Psoas muscle (tissue), 8 donors: ENCODE results near the gene UFSP2. TPM values are rescaled to one million over a fixed set of nuclear protein-coding genes. Genes with fewer than 3 reads are reported as not detected.

Experiments used
- ATAC-seq, 4 donors: fragments of 200-7000 bp; cut with Tn5 transposase; one replicate each; pipeline ENCODE4 v1.9.1; 2020; ENCODE audit warnings: moderate library complexity in 3 of 4, mild to moderate bottlenecking in 2 of 4
- DNase-seq, 2 donors: peaks; one replicate each; pipeline ENCODE4 v3.0.0-alpha.2; 2020
- H3K27ac ChIP-seq: fragments of 200-600 bp; one replicate; pipeline ENCODE4 v1.8.0; 2022
- H3K27me3 ChIP-seq, 3 donors: fragments of 200-600 bp in 1 of 3; one replicate each; pipeline versions ENCODE4 v1.6.1 to v1.8.0; 2013 to 2022; ENCODE audit warnings: low read length in 2 of 3, mild to moderate bottlenecking in 2 of 3, moderate library complexity in 1 of 3; ENCODE audit not compliant: insufficient read depth in 3 of 3
- H3K36me3 ChIP-seq, 2 donors: fragments of 200-600 bp in 1 of 2; one replicate each; pipeline versions ENCODE4 v1.6.1 to v1.8.0; 2013 to 2022; ENCODE audit warnings: low read depth in 1 of 2, mild to moderate bottlenecking in 1 of 2, moderate library complexity in 1 of 2; ENCODE audit not compliant: insufficient read depth in 1 of 2
- H3K4me1 ChIP-seq: fragments of 200-600 bp; one replicate; pipeline ENCODE4 v1.8.0; 2022
- H3K4me3 ChIP-seq: fragments of 200-600 bp; one replicate; pipeline ENCODE4 v1.8.0; 2022; ENCODE audit warnings: mild to moderate bottlenecking
- H3K9me3 ChIP-seq: fragments of 200-600 bp; one replicate; pipeline ENCODE4 v1.8.0; 2022
- WGBS, 3 donors: extraction: QIAGEN DNeasy Blood & Tissue Kit; methylation state at CpG; one replicate each; pipeline versions ENCODE4 v1.1.6 to v1.1.7; 2013; 5-methylcytosine and 5-hydroxymethylcytosine counted together
- intact Hi-C, 2 donors: fragments of 100-400 bp; cut with DNase I; formaldehyde crosslinking; loops; one replicate each; pipeline versions ENCODE4 v1.11.0 to v1.14.2; 2022
- polyA plus RNA-seq, 3 donors: library from polyadenylated mRNA; stranded (reverse); fragments of 200-250 nt; gene quantifications; one replicate each; pipeline ENCODE4 v1.2.3, GENCODE V29; 2013
- total RNA-seq, 4 donors: library from RNA; stranded (reverse); fragmentation: NEBNext Ultra II Directional in 2 of 4; extraction: Animal tissue kit (Norgen Biotek cat#: 25700) in 2 of 4; gene quantifications; one replicate each; pipeline versions ENCODE4 v1.2.1 to v1.2.4, GENCODE V29; 2021 to 2023
- TF ChIP-seq, protein P1 (sequence below): fragments of 200-600 bp; IDR thresholded peaks from one replicate; pipeline ENCODE4 v1.8.0; 2022; ENCODE audit warnings: antibody characterized with exemption
- donor health status: healthy with polysubstance abuse.
- donor health status: DM: no; HTN: no; CAD: no; lungs with moderate emphysema.
- donor health status: Bipolar disorder and iron deficiency.
- donor health status: healthy.
- donor health status: DM: yes; HTN: yes; CAD: no.
- donor health status: DM: no; HTN: no; CAD: no.
- donor health status: DM: no; HTN: no; CAD: no.
- donor health status: DM: yes; HTN: yes; CAD: no.

UFSP2 gene
- total and polyA plus RNA-seq, 7 donors: 22.5 to 45.5 (median 33.8) TPM

DNA sequence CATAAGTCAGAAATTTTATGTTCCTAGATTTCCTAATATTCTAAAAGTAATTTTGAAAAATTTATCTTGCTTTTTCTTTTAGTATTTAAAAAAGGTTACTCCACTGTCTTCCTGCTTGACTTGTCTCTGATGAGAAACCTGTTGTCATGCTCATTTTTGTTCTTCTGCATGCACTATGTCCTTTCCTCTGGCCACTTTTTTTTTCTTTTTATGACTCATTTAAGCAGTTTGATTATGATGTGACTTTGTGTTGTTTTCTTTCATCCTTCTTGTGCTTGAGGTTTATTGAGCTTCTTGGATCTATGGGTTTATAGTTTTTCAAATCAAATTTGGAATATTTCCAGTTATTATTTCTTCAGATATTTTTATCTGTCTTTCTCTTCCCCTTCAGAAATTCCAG lies 12.0 kb upstream of the UFSP2 start:
- no peaks in the 10 kb centered on the region for H3K36me3 ChIP-seq
- H3K27ac ChIP-seq: no peak overlapping the region
- TF ChIP-seq, protein P1, sequence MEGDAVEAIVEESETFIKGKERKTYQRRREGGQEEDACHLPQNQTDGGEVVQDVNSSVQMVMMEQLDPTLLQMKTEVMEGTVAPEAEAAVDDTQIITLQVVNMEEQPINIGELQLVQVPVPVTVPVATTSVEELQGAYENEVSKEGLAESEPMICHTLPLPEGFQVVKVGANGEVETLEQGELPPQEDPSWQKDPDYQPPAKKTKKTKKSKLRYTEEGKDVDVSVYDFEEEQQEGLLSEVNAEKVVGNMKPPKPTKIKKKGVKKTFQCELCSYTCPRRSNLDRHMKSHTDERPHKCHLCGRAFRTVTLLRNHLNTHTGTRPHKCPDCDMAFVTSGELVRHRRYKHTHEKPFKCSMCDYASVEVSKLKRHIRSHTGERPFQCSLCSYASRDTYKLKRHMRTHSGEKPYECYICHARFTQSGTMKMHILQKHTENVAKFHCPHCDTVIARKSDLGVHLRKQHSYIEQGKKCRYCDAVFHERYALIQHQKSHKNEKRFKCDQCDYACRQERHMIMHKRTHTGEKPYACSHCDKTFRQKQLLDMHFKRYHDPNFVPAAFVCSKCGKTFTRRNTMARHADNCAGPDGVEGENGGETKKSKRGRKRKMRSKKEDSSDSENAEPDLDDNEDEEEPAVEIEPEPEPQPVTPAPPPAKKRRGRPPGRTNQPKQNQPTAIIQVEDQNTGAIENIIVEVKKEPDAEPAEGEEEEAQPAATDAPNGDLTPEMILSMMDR: no peak
- DNase-seq (no peak), ATAC-seq (no peak)
- no peak overlapping the region for H3K4me3 ChIP-seq
- no peaks in the 10 kb centered on the region for H3K4me1 ChIP-seq
- intact Hi-C loops: no loop called here
- H3K9me3 ChIP-seq: no peaks in the 10 kb centered on the region
- H3K27me3 ChIP-seq: no peaks in the 10 kb centered on the region

DNA sequence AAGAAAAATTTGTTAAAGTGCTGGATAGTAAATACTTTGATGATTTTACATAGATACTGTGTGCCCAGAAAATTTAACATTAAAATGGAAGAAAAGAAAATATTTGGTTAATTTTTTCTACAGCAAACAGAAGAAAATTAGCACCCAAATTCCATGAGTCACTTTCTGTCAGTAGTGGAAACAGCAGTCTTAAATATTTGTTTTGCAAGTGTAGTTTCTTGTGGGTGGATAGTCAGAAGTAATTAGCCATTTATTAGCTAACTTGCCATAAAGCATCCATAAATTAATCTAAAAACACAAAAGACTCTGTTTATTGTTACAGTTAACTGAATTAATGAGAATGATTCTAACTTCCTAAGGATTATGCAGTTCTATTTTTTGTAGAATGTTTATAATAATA lies 9.7 kb upstream of the UFSP2 start:
- no peak overlapping the region for H3K4me3 ChIP-seq
- H3K9me3 ChIP-seq: no peaks in the 10 kb centered on the region
- DNase-seq (no peak), ATAC-seq (no peak)
- H3K4me1 ChIP-seq: no peaks in the 10 kb centered on the region
- intact Hi-C loops: no loop called here
- H3K27ac ChIP-seq: no peak overlapping the region
- no peaks in the 10 kb centered on the region for H3K36me3 ChIP-seq
- H3K27me3 ChIP-seq: no peaks in the 10 kb centered on the region
- TF ChIP-seq, protein P1: no peak

DNA sequence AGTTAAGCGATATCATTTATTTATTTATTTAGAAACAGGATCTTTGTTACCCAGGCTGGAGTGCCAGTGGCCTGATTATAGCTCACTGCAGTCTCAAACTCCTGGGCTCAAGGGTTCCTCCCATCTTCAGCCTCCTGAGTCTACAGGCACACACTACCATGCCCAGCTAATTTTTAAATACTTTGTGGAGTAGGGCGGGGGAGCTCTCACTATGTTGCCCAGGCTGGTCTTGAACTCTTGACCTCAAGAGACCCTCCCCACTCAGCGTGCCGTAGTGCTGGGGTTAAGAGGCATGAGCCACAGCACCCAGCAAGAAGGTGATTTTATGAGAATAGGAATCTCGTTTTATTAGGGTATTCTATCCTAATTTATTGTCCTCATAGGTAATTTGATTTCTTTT lies 3.9 kb upstream of the UFSP2 start:
- no peak for DNase-seq
- TF ChIP-seq, protein P1: no peak
- ATAC-seq: no peak
- Histone ChIP-seq H3K36me3 (no peaks in the 10 kb centered on the region), H3K9me3 (no peaks in the 10 kb centered on the region), H3K27me3 (no peaks in the 10 kb centered on the region), H3K4me1 (peaks cover 7% of the 10 kb centered on the region), H3K27ac (no peak overlapping the region), H3K4me3 (no peak overlapping the region)
- WGBS, 3 donors: 51 to 80% (median 58%) methylated on average over 5 of the region's 5 CpGs
- intact Hi-C loops: loop anchor here (5.0 kb wide), 1 partner anchor 38 kb away; no protein-coding TSS in a partner anchor

DNA sequence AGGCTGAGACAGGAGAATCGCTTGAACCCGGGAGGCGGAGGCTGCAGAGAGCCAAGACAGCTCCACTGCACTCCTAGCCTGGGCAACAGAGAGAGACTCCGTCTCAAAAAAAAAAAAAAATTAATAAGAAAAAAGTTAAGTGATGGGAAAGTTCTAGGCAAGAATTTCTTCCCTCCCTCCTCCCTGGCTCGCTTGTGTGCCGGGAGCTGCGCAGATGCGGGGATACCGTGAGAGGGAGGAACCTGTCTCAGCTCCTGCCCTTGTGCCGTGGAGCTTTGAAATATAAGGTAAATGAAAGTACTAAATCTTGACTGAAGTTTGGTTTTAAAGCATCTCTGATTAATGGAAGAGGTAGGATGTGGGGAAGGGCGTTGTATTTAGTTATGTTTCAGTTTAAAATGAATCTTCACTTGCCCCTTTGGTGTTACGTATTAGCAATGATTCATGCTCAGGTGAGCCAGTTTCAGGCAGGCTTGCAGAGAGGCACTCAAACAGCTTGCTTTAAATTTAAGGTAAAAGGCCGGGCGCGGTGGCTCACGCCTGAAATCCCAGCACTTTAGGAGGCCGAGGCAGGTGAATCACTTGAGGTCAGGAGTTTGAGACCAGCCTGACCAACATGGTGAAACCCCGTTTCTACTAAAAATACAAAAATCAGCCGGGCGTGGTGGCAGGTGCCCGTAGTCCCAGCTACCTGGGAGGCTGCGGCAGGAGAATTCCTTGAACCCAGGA lies 1.4 kb upstream of the UFSP2 start:
- no peak overlapping the region for H3K27ac ChIP-seq
- H3K4me1 ChIP-seq: peaks cover 27% of the 10 kb centered on the region
- intact Hi-C loops: loop anchor here (5.0 kb wide), 1 partner anchor 40 kb away; no protein-coding TSS in a partner anchor
- ATAC-seq (no peak), DNase-seq (no peak)
- 91 to 92% (median 91%) methylated on average over 22 of the region's 22 CpGs for WGBS, 3 donors
- H3K9me3 ChIP-seq: no peaks in the 10 kb centered on the region
- no peaks in the 10 kb centered on the region for H3K27me3 ChIP-seq
- H3K36me3 ChIP-seq: peaks cover 0 to 6% of the 10 kb centered on the region in 2 donors
- H3K4me3 ChIP-seq: no peak overlapping the region
- TF ChIP-seq, protein P1: no peak
